Transverse colon (tissue), 4 donors: ENCODE results near the gene PRKCZ.

Experiments
- CTCF ChIP-seq, 5 experiments: fragments of 200-600 bp in 3 of 5; fragments of 450-650 bp in 2 of 5; sonication (generic) in 3 of 5; IDR thresholded peaks; 1 replicate in 2 of 5; 2 replicates in 3 of 5; pipeline ENCODE4 v1.5.1; 2016 to 2017; ENCODE audit warnings: antibody characterized with exemption in 5 of 5, inconsistent platforms in 3 of 5, mild to moderate bottlenecking in 2 of 5, moderate library complexity in 1 of 5
- EP300 ChIP-seq: sonication (generic); formaldehyde crosslinking; IDR thresholded peaks from one replicate; pipeline ENCODE4 v1.6.1; 2017; ENCODE audit warnings: antibody characterized with exemption, low read depth
- POLR2A ChIP-seq: fragments of 450-650 bp; IDR thresholded peaks from one replicate; pipeline ENCODE4 v1.6.1; 2016; ENCODE audit warnings: antibody characterized with exemption, mild to moderate bottlenecking, moderate library complexity
- POLR2AphosphoS5 ChIP-seq, 3 donors: sonication (generic); formaldehyde crosslinking; IDR thresholded peaks; one replicate each; pipeline ENCODE4 v1.6.1; 2016; ENCODE audit warnings: antibody characterized with exemption in 3 of 3

- TF ChIP-seq POLR2AphosphoS5 (IDR thresholded peaks at IDR 0.05): peak; percentile 71 to 87 (median 72)
- peak in 1 of 5 experiments; percentile 12 for TF ChIP-seq CTCF (IDR thresholded peaks at IDR 0.05)
- TF ChIP-seq EP300: no peak
- TF ChIP-seq POLR2A: peak; percentile 62
Measured at GRCh38 chr1:2229037-2229864, 179.0 kb downstream of the PRKCZ start.
